SK-N-SH (cell line): ENCODE data around the gene STARD13.

ENCODE experiments used
- CTCF ChIP-seq: fragments of 200-600 bp; sonication (generic); IDR thresholded peaks from 2 replicates; pipeline ENCODE4 v1.6.1; 2017; ENCODE audit warnings: antibody characterized with exemption, mild to moderate bottlenecking, moderate library complexity
- GABPA ChIP-seq: IDR thresholded peaks from 2 replicates; pipeline ENCODE4 v1.4.0; 2012; ENCODE audit warnings: low read depth, mild to moderate bottlenecking
- RFX5 ChIP-seq: IDR thresholded peaks from 2 replicates; pipeline ENCODE4 v1.6.1; 2012; ENCODE audit warnings: mild to moderate bottlenecking, improper control_type of control experiment, low read length
- TEAD4 ChIP-seq: IDR thresholded peaks from 2 replicates; pipeline ENCODE4 v1.4.0; 2012; ENCODE audit warnings: mild to moderate bottlenecking, borderline replicate concordance; ENCODE audit not compliant: insufficient read depth
- YY1 ChIP-seq: IDR thresholded peaks from 2 replicates; pipeline ENCODE4 v1.4.0; 2012; ENCODE audit warnings: low read depth, mild to moderate bottlenecking

GRCh38 chr13:33290421-33290965 is 4.9 kb upstream of the STARD13 start:
- no peak for TF ChIP-seq YY1
- TF ChIP-seq CTCF, result no peak
- TF ChIP-seq GABPA, result no peak
- no peak for TF ChIP-seq TEAD4
- TF ChIP-seq RFX5, result no peak
